ENCODE measurements around the gene HOXA11.

- no peak for TF ChIP-seq CTCF (IDR thresholded peaks at IDR 0.05; ENCODE audit: borderline replicate concordance, extremely low read depth, low read length, poor library complexity, severe bottlenecking)
- no peak for TF ChIP-seq EZH2 (IDR thresholded peaks at IDR 0.05; ENCODE audit: borderline replicate concordance, low read depth, low read length, severe bottlenecking)
Measured at GRCh38 chr7:27183682-27184336, 1.2 kb downstream of the HOXA11 start.

Data from DND-41 (cell line).